SJSA1 (cell line): Measurements from ENCODE around the gene SDHAF4. TPM values are rescaled to one million over a fixed set of nuclear protein-coding genes. Genes with fewer than 3 reads are reported as not detected.
A peak's percentile ranks its signal among the peaks of the same experiment; 100 is the strongest.
"Not testable (repeated sequence)": the region's sequence is repeated elsewhere in the genome, so short reads cannot be mapped to it uniquely, and the experiment has no call there.

Experiments used
- DNase-seq, 2 experiments: peaks; one replicate each; pipeline ENCODE4 v3.0.0-alpha.2; 2015 to 2020; ENCODE audit warnings: low spot score in 2 of 2, low read depth in 1 of 2
- H3K27ac ChIP-seq: fragments of 250-450 bp; sonication (Bioruptor Pico); 2 replicates; pipeline ENCODE4 v1.5.1; 2020; ENCODE audit warnings: mild to moderate bottlenecking, moderate library complexity
- H3K27me3 ChIP-seq: fragments of 250-450 bp; sonication (Bioruptor Pico); replicated peaks from 2 replicates; pipeline ENCODE4 v1.5.1; 2020; ENCODE audit warnings: mild to moderate bottlenecking, moderate library complexity
- H3K36me3 ChIP-seq: fragments of 250-450 bp; sonication (Bioruptor Pico); 2 replicates; pipeline ENCODE4 v1.5.1; 2020; ENCODE audit warnings: mild to moderate bottlenecking
- H3K4me1 ChIP-seq: fragments of 250-450 bp; sonication (Bioruptor Pico); replicated peaks from 2 replicates; pipeline ENCODE4 v1.6.1; 2021; ENCODE audit warnings: mild to moderate bottlenecking
- H3K4me3 ChIP-seq: fragments of 250-450 bp; sonication (Bioruptor Pico); 2 replicates; pipeline ENCODE4 v1.5.1; 2020; ENCODE audit warnings: mild to moderate bottlenecking
- H3K9me3 ChIP-seq: fragments of 250-450 bp; sonication (Bioruptor Pico); replicated peaks from 2 replicates; pipeline ENCODE4 v1.5.1; 2020; ENCODE audit warnings: mild to moderate bottlenecking
- total RNA-seq: library from RNA; depleted of rRNA; stranded (reverse); fragments of >200 nt; shearing (Covaris generic); gene quantifications from 2 replicates; pipeline ENCODE4 v1.2.3, GENCODE V29; 2014; rRNA removed

Gene SDHAF4
- 12.4 and 16.9 TPM in 2 replicates for total RNA-seq

GRCh38 chr6:70566751-70567382 is at the start of gene SDHAF4:
SDHAF4 (plus strand) TSS chr6:70566930; CDS start chr6:70566941, 11 bp downstream.
- H3K4me1 ChIP-seq, result no peaks in the 10 kb centered on the region
- H3K9me3 ChIP-seq, result no peaks in the 10 kb centered on the region
- H3K36me3 ChIP-seq, result peaks cover 4% of the 10 kb centered on the region
- peak; percentile 88 to 93 for DNase-seq
- H3K27ac ChIP-seq, result peak within 1 kb of the TSS; percentile 65
- H3K4me3 ChIP-seq, result peak within 1 kb of the TSS; percentile 77
- H3K27me3 ChIP-seq, result no peaks in the 10 kb centered on the region

- no peak overlapping the region for H3K27ac ChIP-seq
- H3K36me3 ChIP-seq, result no peaks in the 10 kb centered on the region
- DNase-seq, result no peak
- H3K4me1 ChIP-seq, result no peaks in the 10 kb centered on the region
- H3K4me3 ChIP-seq, result no peak overlapping the region
- no peaks in the 10 kb centered on the region for H3K9me3 ChIP-seq
- H3K27me3 ChIP-seq, result no peaks in the 10 kb centered on the region
Observed at GRCh38 chr6:70518723-70519122, 48.0 kb upstream of the SDHAF4 start.

- Histone ChIP-seq H3K4me3 (no peak overlapping the region), H3K27me3 (no peaks in the 10 kb centered on the region), H3K9me3 (no peaks in the 10 kb centered on the region), H3K4me1 (no peaks in the 10 kb centered on the region), H3K36me3 (no peaks in the 10 kb centered on the region), H3K27ac (no peak overlapping the region)
- no peak for DNase-seq
Observed at GRCh38 chr6:70520575-70520974, 46.2 kb upstream of the SDHAF4 start.

GRCh38 chr6:70524721-70525286 is 41.9 kb upstream of the SDHAF4 start:
- Histone ChIP-seq H3K4me3 (no peak overlapping the region), H3K9me3 (no peaks in the 10 kb centered on the region), H3K4me1 (no peaks in the 10 kb centered on the region), H3K27ac (no peak overlapping the region), H3K27me3 (no peaks in the 10 kb centered on the region), H3K36me3 (no peaks in the 10 kb centered on the region)
- DNase-seq, result no peak

- Histone ChIP-seq H3K9me3 (no peaks in the 10 kb centered on the region), H3K36me3 (no peaks in the 10 kb centered on the region), H3K27me3 (no peaks in the 10 kb centered on the region), H3K27ac (no peak overlapping the region), H3K4me1 (no peaks in the 10 kb centered on the region), H3K4me3 (no peak overlapping the region)
- DNase-seq, result no peak
Observed at GRCh38 chr6:70527071-70527737, 39.5 kb upstream of the SDHAF4 start.

- Histone ChIP-seq H3K9me3 (no peaks in the 10 kb centered on the region), H3K36me3 (no peaks in the 10 kb centered on the region), H3K27me3 (no peaks in the 10 kb centered on the region), H3K4me1 (no peaks in the 10 kb centered on the region), H3K4me3 (no peak overlapping the region), H3K27ac (no peak overlapping the region)
- DNase-seq, result no peak
Observed at GRCh38 chr6:70530023-70530422, 36.7 kb upstream of the SDHAF4 start.

- Histone ChIP-seq H3K4me3 (no peak overlapping the region), H3K27me3 (no peaks in the 10 kb centered on the region), H3K9me3 (no peaks in the 10 kb centered on the region), H3K27ac (no peak overlapping the region), H3K36me3 (peaks cover 3% of the 10 kb centered on the region; the same call in 1 of the 2 replicates), H3K4me1 (no peaks in the 10 kb centered on the region)
- DNase-seq, result no peak
Observed at GRCh38 chr6:70531133-70531532, 35.6 kb upstream of the SDHAF4 start.

- no peak overlapping the region for H3K27ac ChIP-seq
- H3K36me3 ChIP-seq, result peaks cover 3% of the 10 kb centered on the region; the same call in 1 of the 2 replicates
- no peaks in the 10 kb centered on the region for H3K4me1 ChIP-seq
- no peaks in the 10 kb centered on the region for H3K9me3 ChIP-seq
- H3K27me3 ChIP-seq, result no peaks in the 10 kb centered on the region
- H3K4me3 ChIP-seq, result no peak overlapping the region
- no peak for DNase-seq
Observed at GRCh38 chr6:70537266-70537665, 29.5 kb upstream of the SDHAF4 start.

- no peaks in the 10 kb centered on the region for H3K9me3 ChIP-seq
- H3K4me3 ChIP-seq, result no peak overlapping the region
- H3K27me3 ChIP-seq, result no peaks in the 10 kb centered on the region
- no peak overlapping the region for H3K27ac ChIP-seq
- no peak for DNase-seq
- peaks cover 3% of the 10 kb centered on the region; the same call in 1 of the 2 replicates for H3K36me3 ChIP-seq
- no peaks in the 10 kb centered on the region for H3K4me1 ChIP-seq
Observed at GRCh38 chr6:70538376-70538775, 28.4 kb upstream of the SDHAF4 start.

- Histone ChIP-seq H3K27ac (no peak overlapping the region), H3K36me3 (no peaks in the 10 kb centered on the region), H3K4me3 (no peak overlapping the region), H3K27me3 (no peaks in the 10 kb centered on the region), H3K4me1 (no peaks in the 10 kb centered on the region), H3K9me3 (no peaks in the 10 kb centered on the region)
- no peak for DNase-seq
Observed at GRCh38 chr6:70547313-70547712, 19.4 kb upstream of the SDHAF4 start.

- no peak overlapping the region for H3K4me3 ChIP-seq
- no peaks in the 10 kb centered on the region for H3K27me3 ChIP-seq
- H3K36me3 ChIP-seq, result no peaks in the 10 kb centered on the region
- H3K4me1 ChIP-seq, result no peaks in the 10 kb centered on the region
- no peaks in the 10 kb centered on the region for H3K9me3 ChIP-seq
- DNase-seq, result no peak
- H3K27ac ChIP-seq, result no peak overlapping the region
Observed at GRCh38 chr6:70547905-70548304, 18.8 kb upstream of the SDHAF4 start.

- no peaks in the 10 kb centered on the region for H3K4me1 ChIP-seq
- no peak for DNase-seq
- H3K27me3 ChIP-seq, result no peaks in the 10 kb centered on the region
Observed at GRCh38 chr6:70549327-70549726, 17.4 kb upstream of the SDHAF4 start.

GRCh38 chr6:70551566-70551965 is 15.2 kb upstream of the SDHAF4 start:
- H3K36me3 ChIP-seq, result no peaks in the 10 kb centered on the region
- no peak overlapping the region for H3K27ac ChIP-seq
- H3K9me3 ChIP-seq, result no peaks in the 10 kb centered on the region

More at GRCh38 chr6:70549327-70549726, 17.4 kb upstream of the SDHAF4 start:
- H3K27ac ChIP-seq, result no peak overlapping the region
- no peaks in the 10 kb centered on the region for H3K9me3 ChIP-seq
- no peak overlapping the region for H3K4me3 ChIP-seq
- H3K36me3 ChIP-seq, result no peaks in the 10 kb centered on the region

GRCh38 chr6:70552286-70552940 is 14.3 kb upstream of the SDHAF4 start:
- not testable (repeated sequence) for H3K4me1 ChIP-seq, H3K9me3 ChIP-seq, H3K27ac ChIP-seq, DNase-seq, H3K27me3 ChIP-seq, H3K36me3 ChIP-seq, H3K4me3 ChIP-seq

More at GRCh38 chr6:70551566-70551965, 15.2 kb upstream of the SDHAF4 start:
- Histone ChIP-seq H3K27me3 (no peaks in the 10 kb centered on the region), H3K4me1 (no peaks in the 10 kb centered on the region), H3K4me3 (no peak overlapping the region)
- no peak for DNase-seq
